RPMI8226 (cell line): ENCODE data around the gene AHRR.
A peak's percentile ranks its signal among the peaks of the same experiment; 100 is the strongest.

ENCODE experiments used
- DNase-seq: peaks from one replicate; pipeline ENCODE4 v3.0.0-alpha.2; 2015

The AHRR gene

GRCh38 chr5:446066-446882 is 124.8 kb downstream of the AHRR start:
- no peak for DNase-seq

- DNase-seq, result peak; percentile 58
Observed at GRCh38 chr5:446883-447263, 125.4 kb downstream of the AHRR start.

- DNase-seq, result no peak
Observed at GRCh38 chr5:447501-447900, 126.0 kb downstream of the AHRR start.

GRCh38 chr5:448061-448765 is 126.7 kb downstream of the AHRR start:
- DNase-seq, result no peak

- no peak for DNase-seq
Observed at GRCh38 chr5:448766-449090, 127.2 kb downstream of the AHRR start.

- DNase-seq, result no peak
Observed at GRCh38 chr5:449151-449550, 127.6 kb downstream of the AHRR start.

GRCh38 chr5:451587-452458 is 130.3 kb downstream of the AHRR start:
- no peak for DNase-seq

GRCh38 chr5:452978-453710 is 131.6 kb downstream of the AHRR start:
- DNase-seq, result no peak

- DNase-seq, result no peak
Observed at GRCh38 chr5:453725-454481, 132.4 kb downstream of the AHRR start.

- no peak for DNase-seq
Observed at GRCh38 chr5:454936-455335, 133.4 kb downstream of the AHRR start.

GRCh38 chr5:455806-456205 is 134.3 kb downstream of the AHRR start:
- DNase-seq, result no peak

- DNase-seq, result no peak
Observed at GRCh38 chr5:456351-457194, 135.1 kb downstream of the AHRR start.

GRCh38 chr5:457195-457961 is 135.9 kb downstream of the AHRR start:
- DNase-seq, result no peak

- DNase-seq, result no peak
Observed at GRCh38 chr5:458547-459353, 137.2 kb downstream of the AHRR start.

- DNase-seq, result no peak
Observed at GRCh38 chr5:459562-460272, 138.2 kb downstream of the AHRR start.

GRCh38 chr5:460273-460625 is 138.7 kb downstream of the AHRR start:
- DNase-seq, result no peak

GRCh38 chr5:462051-462481 is 140.6 kb downstream of the AHRR start:
- no peak for DNase-seq

GRCh38 chr5:463301-463700 is 141.8 kb downstream of the AHRR start:
- no peak for DNase-seq

GRCh38 chr5:463952-464351 is 142.4 kb downstream of the AHRR start:
- no peak for DNase-seq
